B cell (primary cell): ENCODE data around the gene NFIB. TPM values are rescaled to one million over a fixed set of nuclear protein-coding genes. Genes with fewer than 3 reads are reported as not detected.

Experiments used
- ATAC-seq: fragments of 200-7000 bp; cut with Tn5 transposase; one replicate; pipeline ENCODE4 v1.10.0; 2021; ENCODE audit warnings: low read depth, mild to moderate bottlenecking, moderate number of reproducible peaks, moderate library complexity
- CTCF ChIA-PET: fragments of 350-600 bp; sonication (Branson Sonifier 250); formaldehyde crosslinking; loops from one replicate; lab custom pipeline; 2021; ENCODE audit warnings: antibody characterized with exemption, inconsistent platforms; lab: Charles Lee
- POLR2A ChIA-PET: fragments of 350-600 bp; sonication (Branson Sonifier 250); formaldehyde crosslinking; loops from one replicate; lab custom pipeline; 2021; ENCODE audit warnings: antibody characterized with exemption; lab: Charles Lee
- DNase-seq: peaks from one replicate; pipeline ENCODE4 v3.0.0; 2013
- H2AFZ ChIP-seq: 2 replicates; pipeline ENCODE4 v1.6.1; 2012; ENCODE audit warnings: mild to moderate bottlenecking, low read depth, low read length; ENCODE audit not compliant: insufficient read depth, poor library complexity, severe bottlenecking
- H3K27ac ChIP-seq, 2 donors: 1 replicate in 1 of 2; 2 replicates in 1 of 2; pipeline ENCODE4 v1.5.1; 2012 to 2013; ENCODE audit warnings: low read length in 2 of 2, mild to moderate bottlenecking in 2 of 2, moderate library complexity in 1 of 2
- H3K27me3 ChIP-seq, 4 experiments: fragments of 200-600 bp in 1 of 4; sonication (generic) in 1 of 4; replicated peaks in 1 of 4; 1 replicate in 2 of 4; 2 replicates in 2 of 4; pipeline versions ENCODE4 v1.6.1 to v1.7.0; 2013 to 2016; ENCODE audit warnings: low read length in 3 of 4, mild to moderate bottlenecking in 2 of 4, mixed read lengths in 1 of 4, moderate library complexity in 1 of 4; ENCODE audit not compliant: insufficient read depth in 4 of 4, control insufficient read depth in 3 of 4; ENCODE audit errors: control extremely low read depth in 1 of 4
- H3K36me3 ChIP-seq, 2 experiments: replicated peaks in 1 of 2; 1 replicate in 1 of 2; 2 replicates in 1 of 2; pipeline versions ENCODE4 v1.6.1 to v1.7.1; 2013; ENCODE audit warnings: low read length in 1 of 2; ENCODE audit not compliant: insufficient read depth in 2 of 2, control insufficient read depth in 1 of 2; ENCODE audit errors: control extremely low read depth in 1 of 2, extremely low read depth in 1 of 2
- H3K4me1 ChIP-seq, 2 donors: fragments of 200-600 bp in 1 of 2; sonication (generic) in 1 of 2; 1 replicate in 1 of 2; 2 replicates in 1 of 2; pipeline versions ENCODE4 v1.5.1 to v1.6.1; 2013 to 2017; ENCODE audit warnings: low read length in 2 of 2; ENCODE audit not compliant: control insufficient read depth in 2 of 2, insufficient read depth in 2 of 2
- H3K4me2 ChIP-seq: replicated peaks from 2 replicates; pipeline ENCODE3; 2012; ENCODE audit warnings: mild to moderate bottlenecking, low read depth, low read length; ENCODE audit not compliant: poor library complexity, severe bottlenecking
- H3K4me3 ChIP-seq, 5 experiments: fragments of 200-600 bp in 1 of 5; sonication (generic) in 1 of 5; 1 replicate in 3 of 5; 2 replicates in 2 of 5; pipeline versions ENCODE4 v1.5.1 to v1.7.0; 2011 to 2016; ENCODE audit warnings: low read length in 4 of 5, mild to moderate bottlenecking in 4 of 5, low read depth in 2 of 5, control low read depth in 1 of 5, moderate library complexity in 1 of 5; ENCODE audit not compliant: insufficient read depth in 1 of 5; ENCODE audit errors: control extremely low read depth in 1 of 5, extremely low read depth in 1 of 5
- H3K79me2 ChIP-seq: fragments of 200-600 bp; sonication (generic); one replicate; pipeline ENCODE4 v1.6.0; 2016; ENCODE audit warnings: low read length; ENCODE audit not compliant: control insufficient read depth, insufficient read depth
- H3K9ac ChIP-seq: fragments of 200-600 bp; sonication (generic); 2 replicates; pipeline ENCODE4 v1.6.1; 2017; ENCODE audit warnings: mild to moderate bottlenecking, low read length, moderate library complexity
- H3K9me3 ChIP-seq, 3 donors: one replicate each; pipeline versions ENCODE4 v1.6.1 to v1.7.1; 2013; ENCODE audit warnings: low read length in 2 of 3; ENCODE audit not compliant: control insufficient read depth in 2 of 3, insufficient read depth in 1 of 3; ENCODE audit errors: control extremely low read depth in 1 of 3
- H4K20me1 ChIP-seq: 2 replicates; pipeline ENCODE4 v1.6.0; 2012; ENCODE audit warnings: mild to moderate bottlenecking, low read length; ENCODE audit not compliant: insufficient read depth, control insufficient read depth, poor library complexity, severe bottlenecking
- H3K27ac Mint-ChIP-seq: one replicate; pipeline ENCODE4 v1.8.0; 2021; ENCODE audit warnings: mixed read lengths
- H3K27me3 Mint-ChIP-seq: one replicate; pipeline ENCODE4 v1.8.0; 2021; ENCODE audit warnings: mixed read lengths
- H3K4me1 Mint-ChIP-seq: one replicate; pipeline ENCODE4 v1.8.0; 2021; ENCODE audit warnings: mixed read lengths
- H3K4me3 Mint-ChIP-seq: one replicate; pipeline ENCODE4 v1.8.0; 2021; ENCODE audit warnings: mixed read lengths
- H3K9me3 Mint-ChIP-seq: one replicate; pipeline ENCODE4 v1.8.0; 2022; ENCODE audit warnings: mixed read lengths; ENCODE audit not compliant: insufficient read depth
- EZH2 ChIP-seq: IDR thresholded peaks from 2 replicates; pipeline ENCODE4 v1.6.1; 2012; ENCODE audit warnings: borderline replicate concordance, low read depth, mild to moderate bottlenecking, moderate library complexity, low read length; ENCODE audit not compliant: insufficient read depth, poor library complexity, severe bottlenecking
- WGBS: methylation state at CpG from one replicate; pipeline ENCODE4 v1.1.5; 2013; ENCODE audit warnings: missing lambda C conversion rate; ENCODE audit not compliant: insufficient coverage; 5-methylcytosine and 5-hydroxymethylcytosine counted together
- intact Hi-C: fragments of 100-400 bp; cut with micrococcal nuclease; formaldehyde crosslinking; loops from one replicate; pipeline ENCODE4 v1.10.0; 2022
- polyA plus RNA-seq: library from polyadenylated mRNA; depleted of rRNA; stranded (reverse); fragments of >200 nt; gene quantifications from 2 replicates; pipeline ENCODE4 v1.2.3, GENCODE V29; 2012
- total RNA-seq, 2 donors: library from RNA; stranded (reverse); fragments of 120-200 nt in 1 of 2; gene quantifications; 1 replicate in 1 of 2; 2 replicates in 1 of 2; pipeline versions ENCODE4 v1.2.3 to v1.2.4, GENCODE V29; 2013 to 2022
- TF ChIP-seq, protein P1 (sequence below): fragments of 200-600 bp; IDR thresholded peaks from one replicate; pipeline ENCODE4 v1.8.0; 2022; ENCODE audit warnings: antibody characterized with exemption, mild to moderate bottlenecking

NFIB gene
- total and polyA plus RNA-seq, 2 donors (not counting 1 experiment from before 2014, with no cell fraction given) = not detected

DNA sequence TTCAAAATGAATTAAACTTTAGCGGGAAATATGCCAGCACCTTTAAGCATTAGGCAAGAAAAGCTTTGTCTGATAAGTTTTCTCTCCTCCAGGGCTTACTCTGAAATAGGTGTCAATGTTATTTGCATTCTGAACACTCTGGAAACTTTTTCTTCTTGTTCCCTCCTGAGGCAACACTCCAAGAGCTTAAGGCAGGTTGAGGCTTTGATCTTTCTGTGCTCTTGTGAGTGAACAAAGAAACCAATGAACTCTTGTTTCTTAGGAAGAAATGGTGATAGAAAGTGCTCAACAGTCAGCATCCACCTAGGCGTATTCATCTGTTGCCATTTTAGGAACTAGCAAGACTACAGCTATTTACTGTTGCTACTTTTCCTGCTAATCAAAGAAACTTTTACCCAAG, 259.8 kb downstream of the NFIB start:
- H3K27me3 Mint-ChIP-seq = no peaks in the 10 kb centered on the region
- CTCF ChIA-PET = no interaction called here

DNA sequence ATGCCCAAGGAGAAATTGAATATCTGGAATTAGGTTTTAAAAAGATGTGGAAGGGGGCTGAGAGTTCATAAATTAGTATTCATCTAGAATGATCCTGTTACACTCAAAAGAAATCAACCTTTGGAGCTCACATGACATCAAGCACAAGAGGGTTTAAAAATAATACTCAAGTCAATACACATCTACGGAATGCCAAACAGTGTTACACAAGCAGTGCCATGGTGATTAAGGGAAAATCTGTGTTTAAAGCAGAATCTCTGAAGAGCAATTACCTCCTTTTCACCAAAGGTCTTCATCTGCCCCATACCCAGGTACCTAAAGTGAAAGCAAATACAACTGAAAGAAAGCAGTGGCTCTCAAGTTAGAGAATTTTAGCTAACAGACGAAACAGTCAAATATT, 261.6 kb downstream of the NFIB start:
- intact Hi-C loops = no loop called here

More for the DNA sequence above, 259.8 kb downstream of the NFIB start:
- intact Hi-C loops = no loop called here
- Mint-ChIP-seq H3K4me3 (no peak overlapping the region), H3K9me3 (no peaks in the 10 kb centered on the region), H3K4me1 (no peaks in the 10 kb centered on the region), H3K27ac (no peak overlapping the region)
- Histone ChIP-seq H3K4me3 (no peak overlapping the region), H3K9me3 (peaks cover 0 to 4% (median 0%) of the 10 kb centered on the region in 3 donors), H4K20me1 (no peaks in the 10 kb centered on the region), H3K36me3 (no peaks in the 10 kb centered on the region), H3K27me3 (no peaks in the 10 kb centered on the region), H3K9ac (no peak overlapping the region), H3K4me1 (no peaks in the 10 kb centered on the region), H3K4me2 (no peak overlapping the region), H2AFZ (no peak overlapping the region), H3K27ac (no peak overlapping the region), H3K79me2 (no peaks in the 10 kb centered on the region)
- ATAC-seq (no peak), DNase-seq (no peak)
- no peak for TF ChIP-seq EZH2
- TF ChIP-seq, protein P1, sequence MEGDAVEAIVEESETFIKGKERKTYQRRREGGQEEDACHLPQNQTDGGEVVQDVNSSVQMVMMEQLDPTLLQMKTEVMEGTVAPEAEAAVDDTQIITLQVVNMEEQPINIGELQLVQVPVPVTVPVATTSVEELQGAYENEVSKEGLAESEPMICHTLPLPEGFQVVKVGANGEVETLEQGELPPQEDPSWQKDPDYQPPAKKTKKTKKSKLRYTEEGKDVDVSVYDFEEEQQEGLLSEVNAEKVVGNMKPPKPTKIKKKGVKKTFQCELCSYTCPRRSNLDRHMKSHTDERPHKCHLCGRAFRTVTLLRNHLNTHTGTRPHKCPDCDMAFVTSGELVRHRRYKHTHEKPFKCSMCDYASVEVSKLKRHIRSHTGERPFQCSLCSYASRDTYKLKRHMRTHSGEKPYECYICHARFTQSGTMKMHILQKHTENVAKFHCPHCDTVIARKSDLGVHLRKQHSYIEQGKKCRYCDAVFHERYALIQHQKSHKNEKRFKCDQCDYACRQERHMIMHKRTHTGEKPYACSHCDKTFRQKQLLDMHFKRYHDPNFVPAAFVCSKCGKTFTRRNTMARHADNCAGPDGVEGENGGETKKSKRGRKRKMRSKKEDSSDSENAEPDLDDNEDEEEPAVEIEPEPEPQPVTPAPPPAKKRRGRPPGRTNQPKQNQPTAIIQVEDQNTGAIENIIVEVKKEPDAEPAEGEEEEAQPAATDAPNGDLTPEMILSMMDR = no peak
- no CpG with 5 or more reads among the region's 2 CpGs for WGBS
- POLR2A ChIA-PET = no interaction called here

More for the DNA sequence above, 261.6 kb downstream of the NFIB start:
- Mint-ChIP-seq H3K27me3 (no peaks in the 10 kb centered on the region), H3K4me3 (no peak overlapping the region), H3K27ac (no peak overlapping the region), H3K4me1 (no peaks in the 10 kb centered on the region), H3K9me3 (peaks cover 1% of the 10 kb centered on the region)
- WGBS = no CpG with 5 or more reads among the region's 2 CpGs
- Histone ChIP-seq H3K9me3 (no peaks in the 10 kb centered on the region), H3K36me3 (no peaks in the 10 kb centered on the region), H3K4me1 (no peaks in the 10 kb centered on the region), H3K4me3 (no peak overlapping the region), H4K20me1 (no peaks in the 10 kb centered on the region), H3K27ac (no peak overlapping the region), H3K4me2 (no peak overlapping the region), H3K9ac (no peak overlapping the region), H3K79me2 (no peaks in the 10 kb centered on the region), H2AFZ (no peak overlapping the region), H3K27me3 (no peaks in the 10 kb centered on the region)
- no peak for TF ChIP-seq EZH2
- TF ChIP-seq, protein P1 = no peak
- ChIA-PET CTCF (no interaction called here), POLR2A (no interaction called here)
- no peak for ATAC-seq
- DNase-seq = no peak
